Endothelial cell of umbilical vein (primary cell): ENCODE measurements around the gene CLEC16A.

Experiments
- EZH2 ChIP-seq: IDR thresholded peaks from 2 replicates; pipeline ENCODE4 v1.6.1; 2012; ENCODE audit warnings: borderline replicate concordance, low read depth, mild to moderate bottlenecking, moderate library complexity, low read length, inconsistent platforms; ENCODE audit not compliant: severe bottlenecking
- GATA2 ChIP-seq: IDR thresholded peaks from 2 replicates; pipeline ENCODE4 v1.7.0; 2011; ENCODE audit warnings: low read depth, mild to moderate bottlenecking, moderate library complexity, mixed read lengths, low read length; ENCODE audit not compliant: insufficient read length, insufficient read depth
- POLR2A ChIP-seq: IDR thresholded peaks from 2 replicates; pipeline ENCODE4 v1.6.1; 2012; ENCODE audit warnings: low read depth, mild to moderate bottlenecking, control low read depth, low read length
- POLR2AphosphoS5 ChIP-seq: IDR thresholded peaks from 2 replicates; pipeline ENCODE4 v1.6.1; 2012; ENCODE audit warnings: low read depth, mild to moderate bottlenecking, control low read depth, low read length, moderate library complexity; ENCODE audit not compliant: insufficient read depth
- TF ChIP-seq, protein P1 (sequence below), 2 donors: IDR thresholded peaks; 1 replicate in 1 of 2; 2 replicates in 1 of 2; pipeline ENCODE4 v1.5.1; 2011; ENCODE audit warnings: low read length in 2 of 2, mild to moderate bottlenecking in 2 of 2, moderate library complexity in 2 of 2, control low read depth in 1 of 2, inconsistent platforms in 1 of 2, low read depth in 1 of 2; ENCODE audit not compliant: insufficient read depth in 1 of 2; ENCODE audit errors: extremely low read depth in 1 of 2

DNA sequence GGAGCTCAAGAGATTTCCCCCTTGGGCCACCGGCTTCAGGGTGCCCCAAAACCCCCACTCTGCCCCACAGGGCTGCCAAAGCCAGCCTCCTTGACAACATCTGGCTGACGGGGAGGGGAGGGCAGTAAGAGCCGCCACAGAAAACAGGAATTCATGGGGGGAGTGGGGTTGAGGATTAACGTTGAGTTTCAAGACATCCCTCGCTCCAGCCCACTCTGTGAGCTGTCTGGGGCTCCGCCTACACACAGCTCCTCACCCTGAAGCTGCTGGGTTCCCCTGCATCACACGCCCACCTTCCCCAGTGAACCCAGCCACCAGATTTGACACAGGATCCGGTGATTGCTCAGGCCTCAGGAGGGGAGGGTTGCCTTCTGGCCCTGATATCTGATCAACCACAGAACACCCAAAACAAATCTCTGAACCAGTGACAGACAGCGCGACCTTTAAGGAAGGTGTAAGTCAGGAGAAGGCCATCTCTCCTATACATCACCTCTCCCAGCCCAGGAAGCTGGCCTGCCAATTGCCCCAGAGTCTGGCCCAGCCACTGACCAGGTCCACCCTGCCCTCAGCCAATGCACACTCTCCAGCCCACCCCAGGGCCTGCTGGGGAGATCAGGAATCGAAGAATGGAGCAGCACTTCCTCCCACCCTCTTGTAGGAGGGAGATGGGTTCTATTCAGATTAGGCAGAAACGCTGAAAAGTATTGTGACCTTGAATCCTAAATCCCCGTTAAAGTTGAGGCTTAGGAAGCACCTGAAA lies 132.1 kb downstream of the CLEC16A start:
- TF ChIP-seq GATA2 (no peak), POLR2A (no peak), POLR2AphosphoS5 (no peak), EZH2 (no peak)
- TF ChIP-seq, protein P1, sequence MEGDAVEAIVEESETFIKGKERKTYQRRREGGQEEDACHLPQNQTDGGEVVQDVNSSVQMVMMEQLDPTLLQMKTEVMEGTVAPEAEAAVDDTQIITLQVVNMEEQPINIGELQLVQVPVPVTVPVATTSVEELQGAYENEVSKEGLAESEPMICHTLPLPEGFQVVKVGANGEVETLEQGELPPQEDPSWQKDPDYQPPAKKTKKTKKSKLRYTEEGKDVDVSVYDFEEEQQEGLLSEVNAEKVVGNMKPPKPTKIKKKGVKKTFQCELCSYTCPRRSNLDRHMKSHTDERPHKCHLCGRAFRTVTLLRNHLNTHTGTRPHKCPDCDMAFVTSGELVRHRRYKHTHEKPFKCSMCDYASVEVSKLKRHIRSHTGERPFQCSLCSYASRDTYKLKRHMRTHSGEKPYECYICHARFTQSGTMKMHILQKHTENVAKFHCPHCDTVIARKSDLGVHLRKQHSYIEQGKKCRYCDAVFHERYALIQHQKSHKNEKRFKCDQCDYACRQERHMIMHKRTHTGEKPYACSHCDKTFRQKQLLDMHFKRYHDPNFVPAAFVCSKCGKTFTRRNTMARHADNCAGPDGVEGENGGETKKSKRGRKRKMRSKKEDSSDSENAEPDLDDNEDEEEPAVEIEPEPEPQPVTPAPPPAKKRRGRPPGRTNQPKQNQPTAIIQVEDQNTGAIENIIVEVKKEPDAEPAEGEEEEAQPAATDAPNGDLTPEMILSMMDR (IDR thresholded peaks at IDR 0.05; ENCODE audit: extremely low read depth in 1 of 2, insufficient read depth in 1 of 2, low read depth in 1 of 2, low read length in 2 of 2): no peak
